Activated CD8-positive, alpha-beta memory T cell treated with anti-CD3 and anti-CD28 coated beads, Interleukin-2, amount 50 U/mL, for 24 hours (primary cell): ENCODE data around the gene APOA1.

Experiments used
- DNase-seq: peaks from one replicate; pipeline ENCODE4 v3.0.0-alpha.2; 2020; ENCODE audit errors: extremely low read depth

Gene APOA1

GRCh38 chr11:116837231-116838091 is at the start of gene APOA1:
Gene APOA1 (minus strand): TSS chr11:116837622. CDS start chr11:116837387, 235 bp downstream.
- DNase-seq: no peak

- DNase-seq: no peak
Measured at GRCh38 chr11:116885951-116886655, 48.7 kb upstream of the APOA1 start.

GRCh38 chr11:116882386-116882785 is 45.0 kb upstream of the APOA1 start:
- DNase-seq: no peak

GRCh38 chr11:116881143-116881542 is 43.7 kb upstream of the APOA1 start:
- DNase-seq: no peak

- no peak for DNase-seq
Measured at GRCh38 chr11:116879800-116880625, 42.6 kb upstream of the APOA1 start.

GRCh38 chr11:116876656-116877055 is 39.2 kb upstream of the APOA1 start:
- DNase-seq: no peak

- no peak for DNase-seq
Measured at GRCh38 chr11:116875194-116875593, 37.8 kb upstream of the APOA1 start.

GRCh38 chr11:116874251-116874650 is 36.8 kb upstream of the APOA1 start:
- DNase-seq: no peak

DNA sequence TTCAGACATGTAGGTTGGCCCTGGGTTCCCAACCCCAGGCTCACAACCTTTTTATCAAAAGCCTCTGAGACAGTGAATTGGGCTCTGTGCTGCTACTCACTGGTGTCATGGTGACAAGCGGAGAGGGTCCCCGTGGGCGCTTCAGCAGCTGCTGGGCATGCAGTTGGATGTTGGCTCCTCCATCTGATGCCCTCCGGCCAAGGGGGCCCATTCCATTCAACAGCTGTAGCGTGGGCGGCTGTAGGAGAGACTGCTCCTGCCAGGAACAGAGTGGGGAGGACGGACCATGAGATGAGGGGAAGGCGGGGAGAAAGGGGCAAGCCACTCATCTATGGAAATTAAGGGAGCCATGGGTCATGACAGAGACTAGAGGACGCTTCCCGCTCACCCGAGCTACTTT is 36.0 kb upstream of the APOA1 start:
- no peak for DNase-seq

DNA sequence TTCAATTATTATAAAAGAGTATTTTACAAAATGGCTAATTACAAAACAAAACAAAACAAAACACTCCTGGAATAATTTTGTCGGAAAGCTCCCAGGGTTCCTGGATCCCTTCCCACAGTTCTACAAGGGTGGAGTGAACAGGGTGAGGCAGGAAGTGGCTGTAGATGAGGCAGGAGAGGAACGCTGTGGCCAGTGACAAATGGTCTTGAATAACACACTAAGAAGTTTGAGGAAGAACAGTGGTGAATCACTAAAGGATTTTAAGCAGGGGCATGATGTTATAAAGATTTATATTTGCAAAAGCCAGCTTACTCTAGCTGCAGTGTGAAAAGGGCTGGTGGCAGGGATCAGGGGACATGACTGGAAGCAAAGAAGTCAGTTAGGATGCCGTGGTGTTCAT is 33.8 kb upstream of the APOA1 start:
- no peak for DNase-seq

DNA sequence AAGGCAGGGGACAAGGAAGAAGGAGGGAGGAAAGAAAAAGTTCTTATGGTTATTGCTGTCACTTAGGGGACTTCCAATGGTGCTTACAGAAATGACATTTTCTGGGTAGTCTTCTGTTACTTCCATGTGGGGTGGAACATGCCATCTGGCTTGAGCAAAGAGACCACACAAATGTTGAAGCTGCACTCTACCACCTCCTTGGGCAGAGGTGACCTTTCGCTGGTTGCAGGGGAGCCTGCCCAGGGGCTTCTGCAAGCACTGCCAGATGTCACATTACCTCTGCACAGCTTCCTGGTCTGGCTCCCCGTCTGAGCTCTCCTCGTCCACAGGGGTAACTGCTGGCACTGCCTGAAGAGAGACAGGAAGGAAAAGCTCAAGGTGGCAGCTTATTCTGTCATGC is 32.6 kb upstream of the APOA1 start:
- no peak for DNase-seq

DNA sequence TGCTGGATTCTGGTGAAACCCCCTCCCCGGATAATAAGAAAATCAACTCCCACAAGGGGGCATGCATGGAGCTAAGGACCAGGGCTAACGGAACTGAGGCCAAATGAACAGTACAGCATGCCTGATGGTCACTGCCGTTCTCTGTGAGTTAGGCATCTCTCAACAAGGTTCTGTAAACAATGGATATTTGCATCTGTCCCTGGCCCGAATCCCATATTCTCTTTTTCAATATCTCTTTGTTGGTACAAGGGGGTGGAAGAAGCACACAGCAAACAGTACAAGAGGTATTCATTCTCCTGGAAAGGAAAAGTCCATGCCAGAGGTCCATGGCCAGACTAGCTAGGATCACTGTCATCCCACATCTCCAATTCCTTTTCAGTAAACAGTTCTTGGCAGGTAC is 32.2 kb upstream of the APOA1 start:
- no peak for DNase-seq

- DNase-seq: no peak
Measured at GRCh38 chr11:116868066-116868465, 30.6 kb upstream of the APOA1 start.

- DNase-seq: no peak
Measured at GRCh38 chr11:116867619-116868018, 30.2 kb upstream of the APOA1 start.

- no peak for DNase-seq
Measured at GRCh38 chr11:116866804-116867455, 29.5 kb upstream of the APOA1 start.

- no peak for DNase-seq
Measured at GRCh38 chr11:116865696-116866095, 28.3 kb upstream of the APOA1 start.

DNA sequence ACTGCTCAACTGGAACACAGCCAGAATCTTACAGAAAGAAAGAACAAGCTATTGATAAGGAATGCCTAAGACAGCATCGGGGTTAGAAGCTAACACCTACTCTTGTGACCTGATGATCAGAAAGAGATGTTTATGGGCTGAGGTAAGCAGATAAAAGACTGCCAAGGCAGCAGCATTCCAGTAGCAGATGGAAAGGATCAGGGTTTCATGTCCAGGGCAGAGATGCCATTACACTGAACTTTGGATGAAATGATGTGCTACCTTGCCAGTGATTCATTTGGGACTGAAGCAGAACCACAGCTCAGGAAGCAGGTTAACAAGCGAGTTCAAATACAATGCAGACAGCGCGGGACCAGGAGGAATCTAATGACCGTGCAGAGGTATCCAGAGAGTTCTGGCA is 27.1 kb upstream of the APOA1 start:
- DNase-seq: no peak

GRCh38 chr11:116862951-116863350 is 25.5 kb upstream of the APOA1 start:
- no peak for DNase-seq

GRCh38 chr11:116862185-116862584 is 24.8 kb upstream of the APOA1 start:
- no peak for DNase-seq

GRCh38 chr11:116861539-116861938 is 24.1 kb upstream of the APOA1 start:
- no peak for DNase-seq

GRCh38 chr11:116860303-116860702 is 22.9 kb upstream of the APOA1 start:
- DNase-seq: no peak

- DNase-seq: no peak
Measured at GRCh38 chr11:116859175-116859574, 21.8 kb upstream of the APOA1 start.
